Thyroid gland (tissue), 4 donors: ENCODE data around the gene KCTD5.
"Not testable (repeated sequence)": the region's sequence is repeated elsewhere in the genome, so short reads cannot be mapped to it uniquely, and the experiment has no call there.

ENCODE experiments used
- CTCF ChIP-seq, 6 experiments: fragments of 200-600 bp in 3 of 6; fragments of 450-650 bp in 3 of 6; sonication (generic) in 3 of 6; IDR thresholded peaks; one replicate each; pipeline ENCODE4 v1.5.1; 2016 to 2019; ENCODE audit warnings: antibody characterized with exemption in 6 of 6, mild to moderate bottlenecking in 2 of 6, inconsistent platforms in 1 of 6, moderate library complexity in 1 of 6
- POLR2A ChIP-seq, 2 donors: fragments of 450-650 bp; IDR thresholded peaks; one replicate each; pipeline ENCODE4 v1.6.1; 2017; ENCODE audit warnings: antibody characterized with exemption in 2 of 2, mild to moderate bottlenecking in 2 of 2, moderate library complexity in 1 of 2

- not testable (repeated sequence) for TF ChIP-seq POLR2A, CTCF (IDR thresholded peaks at IDR 0.05)
Measured at GRCh38 chr16:2696601-2697250, 14.4 kb downstream of the KCTD5 start.
